CD4-positive, alpha-beta T cell treated with Interleukin-10 for 1 hour (primary cell): ENCODE results near the gene RNF19B.
"Not testable (repeated sequence)": the region's sequence is repeated elsewhere in the genome, so short reads cannot be mapped to it uniquely, and the experiment has no call there.

Experiments
- DNase-seq: peaks from one replicate; pipeline ENCODE4 v3.0.0-alpha.2; 2020

The RNF19B gene, protein sequence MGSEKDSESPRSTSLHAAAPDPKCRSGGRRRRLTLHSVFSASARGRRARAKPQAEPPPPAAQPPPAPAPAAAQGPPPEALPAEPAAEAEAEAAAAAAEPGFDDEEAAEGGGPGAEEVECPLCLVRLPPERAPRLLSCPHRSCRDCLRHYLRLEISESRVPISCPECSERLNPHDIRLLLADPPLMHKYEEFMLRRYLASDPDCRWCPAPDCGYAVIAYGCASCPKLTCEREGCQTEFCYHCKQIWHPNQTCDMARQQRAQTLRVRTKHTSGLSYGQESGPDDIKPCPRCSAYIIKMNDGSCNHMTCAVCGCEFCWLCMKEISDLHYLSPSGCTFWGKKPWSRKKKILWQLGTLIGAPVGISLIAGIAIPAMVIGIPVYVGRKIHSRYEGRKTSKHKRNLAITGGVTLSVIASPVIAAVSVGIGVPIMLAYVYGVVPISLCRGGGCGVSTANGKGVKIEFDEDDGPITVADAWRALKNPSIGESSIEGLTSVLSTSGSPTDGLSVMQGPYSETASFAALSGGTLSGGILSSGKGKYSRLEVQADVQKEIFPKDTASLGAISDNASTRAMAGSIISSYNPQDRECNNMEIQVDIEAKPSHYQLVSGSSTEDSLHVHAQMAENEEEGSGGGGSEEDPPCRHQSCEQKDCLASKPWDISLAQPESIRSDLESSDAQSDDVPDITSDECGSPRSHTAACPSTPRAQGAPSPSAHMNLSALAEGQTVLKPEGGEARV

DNA sequence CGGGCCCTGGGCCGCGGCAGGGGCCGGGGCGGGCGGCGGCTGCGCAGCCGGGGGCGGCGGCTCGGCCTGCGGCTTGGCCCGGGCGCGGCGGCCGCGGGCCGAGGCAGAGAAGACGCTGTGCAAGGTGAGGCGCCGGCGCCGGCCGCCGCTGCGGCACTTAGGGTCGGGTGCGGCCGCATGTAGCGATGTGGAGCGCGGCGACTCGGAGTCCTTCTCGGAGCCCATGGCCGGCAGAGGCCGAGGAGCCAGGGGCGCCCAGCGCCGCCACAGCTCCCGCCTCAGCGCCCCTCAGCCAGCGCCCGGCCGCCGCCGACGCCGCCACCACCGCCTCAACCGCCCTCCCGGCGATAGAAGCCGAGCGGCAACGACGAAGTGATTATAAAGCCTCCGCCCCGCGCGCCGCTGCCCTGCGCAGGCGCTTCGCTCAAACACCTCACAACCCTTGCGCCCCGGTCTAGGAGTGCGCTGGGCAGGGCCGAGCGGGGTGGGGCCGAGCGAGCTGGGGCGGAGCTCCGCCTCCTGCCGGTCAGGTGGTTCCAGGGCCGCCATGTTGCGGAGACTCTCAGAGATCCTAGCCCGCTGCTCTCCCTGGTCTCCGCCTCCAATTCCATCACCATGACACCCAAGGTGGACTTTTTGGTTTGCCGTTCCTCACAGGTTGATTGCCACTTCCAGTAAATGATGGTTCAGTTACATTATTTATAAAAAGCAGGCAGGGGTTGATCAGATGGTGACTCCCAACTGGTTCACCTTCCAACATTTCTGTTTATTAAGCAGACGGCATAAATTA, at the start of gene RNF19B:
Gene RNF19B, minus strand, starts transcription at position 349 of the 790 bp plus-strand sequence. Its CDS starts 124 bp downstream, at position 225.
- peak; percentile 96 for DNase-seq

DNA sequence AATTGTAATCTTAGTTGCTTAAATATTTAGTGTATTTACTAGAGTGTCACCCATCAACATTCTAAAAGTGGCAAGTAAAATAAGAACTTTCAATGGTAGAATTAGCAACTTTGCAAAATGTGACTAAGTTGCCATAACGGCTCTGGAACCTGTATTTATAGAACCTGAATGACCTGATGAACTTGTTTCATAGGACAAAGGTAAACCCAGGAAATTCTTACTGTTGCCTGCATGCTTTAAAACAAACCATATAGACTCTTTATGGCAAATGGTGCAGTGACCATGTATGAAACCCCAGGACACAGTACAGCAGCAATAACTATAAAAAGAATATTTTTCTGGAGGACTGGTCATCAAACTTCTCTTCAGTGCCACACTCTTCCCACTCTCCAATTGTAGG, 49.2 kb upstream of the RNF19B start:
- DNase-seq: no peak

DNA sequence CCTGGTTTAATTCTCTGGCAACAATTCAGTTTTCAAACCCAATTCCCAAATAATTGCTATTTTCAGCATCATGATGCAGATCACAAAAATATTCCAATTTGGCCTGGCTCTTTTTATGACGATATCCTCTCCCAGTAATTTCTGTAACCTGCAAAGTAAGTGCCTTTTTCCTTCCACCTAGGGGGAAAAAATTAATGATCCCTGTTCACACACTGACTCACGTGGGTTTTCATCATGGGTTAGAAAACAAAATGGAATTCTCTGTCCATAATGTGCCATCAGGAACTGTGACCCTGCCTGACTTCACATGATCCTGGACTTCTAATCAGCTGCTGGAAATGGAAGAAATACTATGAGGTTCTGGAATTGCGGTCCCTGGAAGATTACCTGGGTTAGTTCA, 47.6 kb upstream of the RNF19B start:
- no peak for DNase-seq

DNA sequence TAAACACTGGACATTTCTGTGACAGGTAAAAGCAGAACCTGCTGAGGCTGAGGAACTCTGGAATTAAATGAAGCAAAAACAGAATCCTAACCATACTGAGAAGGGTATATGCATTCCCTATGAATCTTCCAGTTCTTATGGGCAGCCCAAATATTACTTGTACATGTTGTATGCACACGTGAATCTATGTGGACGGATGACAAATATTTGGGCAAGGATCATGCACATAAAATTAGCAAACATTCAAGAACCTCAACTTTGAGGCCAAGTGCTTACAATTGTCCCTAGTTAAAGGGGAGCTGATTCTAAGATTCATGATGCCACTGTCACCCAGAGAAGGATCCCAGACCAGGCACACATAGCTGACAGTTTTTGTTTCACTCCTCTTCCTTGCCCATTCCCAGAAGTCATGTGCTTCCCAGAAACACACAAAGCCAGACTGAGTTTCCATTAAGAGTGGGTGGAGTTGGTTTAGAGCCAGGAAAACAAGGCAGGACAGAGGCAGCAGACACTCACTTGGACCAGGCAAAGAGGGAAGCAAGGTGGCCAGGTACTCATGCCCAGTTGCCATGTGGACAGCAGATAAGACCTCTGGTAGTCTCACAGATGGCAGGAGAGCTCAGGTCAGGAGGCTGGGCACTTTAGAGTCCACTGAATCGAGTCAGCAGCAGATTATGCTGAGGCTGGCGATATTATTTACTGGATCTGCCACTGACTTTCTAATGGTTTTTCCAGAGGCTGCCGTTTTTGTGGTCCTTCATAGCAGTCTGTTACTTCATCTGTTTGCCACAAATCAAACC, 46.5 kb upstream of the RNF19B start:
- no peak for DNase-seq

DNA sequence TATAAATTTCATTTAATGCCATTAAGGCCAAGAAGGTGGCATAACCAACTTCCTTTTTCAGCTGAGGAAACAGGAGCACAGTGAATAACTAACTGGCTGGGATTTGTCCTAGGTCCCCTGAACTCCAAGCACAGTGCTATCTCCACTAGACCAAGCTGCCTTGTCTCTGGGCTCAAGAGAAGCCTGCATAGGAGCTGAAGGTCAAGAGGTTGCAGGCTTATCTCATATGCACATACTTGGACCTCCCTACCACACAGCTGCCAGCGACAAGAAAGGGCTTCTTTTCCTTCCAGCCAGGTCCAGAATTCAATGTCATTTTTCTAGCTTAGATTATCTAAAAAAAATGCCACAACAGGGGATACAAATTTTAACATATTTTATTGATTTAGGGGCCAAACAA, 45.0 kb upstream of the RNF19B start:
- DNase-seq: no peak

DNA sequence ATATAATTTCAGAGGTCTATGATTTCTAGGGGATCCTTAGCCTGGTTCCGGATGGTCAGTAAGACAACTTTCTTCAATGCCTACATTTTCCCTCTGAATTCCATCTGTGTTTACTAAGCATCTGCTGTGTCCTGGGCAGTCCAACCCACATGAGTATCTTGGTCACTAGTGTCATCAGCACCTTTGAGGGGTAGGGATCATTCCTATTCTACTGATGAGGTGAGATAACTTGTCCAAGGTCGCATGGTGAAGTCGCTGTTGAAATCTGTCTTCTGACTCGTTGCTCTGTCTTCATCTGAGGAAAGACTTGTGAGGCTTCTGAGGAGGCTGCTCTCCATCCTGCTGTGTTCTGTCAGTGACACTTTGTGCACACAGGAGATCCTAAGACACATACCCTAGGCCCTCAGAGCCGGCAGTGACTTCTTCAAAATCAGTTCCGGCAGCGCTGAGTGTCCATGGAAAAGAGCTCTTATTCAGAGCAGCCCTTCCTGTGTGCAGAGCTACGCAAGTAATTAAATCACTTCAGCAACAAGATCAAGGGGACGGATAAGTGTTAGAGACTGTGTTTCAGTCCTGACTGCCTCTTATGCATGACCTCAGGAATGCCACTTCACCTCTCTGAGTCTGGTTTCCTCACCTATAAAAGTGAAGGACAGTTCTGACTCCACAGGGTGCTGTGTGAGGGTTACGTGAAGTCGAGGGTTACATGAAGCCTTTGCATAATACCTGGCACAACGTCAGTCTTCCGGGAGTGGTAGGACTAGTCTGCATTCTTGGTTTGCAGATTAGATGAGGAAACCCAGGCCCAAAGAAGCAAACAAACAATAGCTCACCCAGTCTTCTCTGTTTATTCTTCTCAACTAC, 43.7 kb upstream of the RNF19B start:
- DNase-seq: no peak

DNA sequence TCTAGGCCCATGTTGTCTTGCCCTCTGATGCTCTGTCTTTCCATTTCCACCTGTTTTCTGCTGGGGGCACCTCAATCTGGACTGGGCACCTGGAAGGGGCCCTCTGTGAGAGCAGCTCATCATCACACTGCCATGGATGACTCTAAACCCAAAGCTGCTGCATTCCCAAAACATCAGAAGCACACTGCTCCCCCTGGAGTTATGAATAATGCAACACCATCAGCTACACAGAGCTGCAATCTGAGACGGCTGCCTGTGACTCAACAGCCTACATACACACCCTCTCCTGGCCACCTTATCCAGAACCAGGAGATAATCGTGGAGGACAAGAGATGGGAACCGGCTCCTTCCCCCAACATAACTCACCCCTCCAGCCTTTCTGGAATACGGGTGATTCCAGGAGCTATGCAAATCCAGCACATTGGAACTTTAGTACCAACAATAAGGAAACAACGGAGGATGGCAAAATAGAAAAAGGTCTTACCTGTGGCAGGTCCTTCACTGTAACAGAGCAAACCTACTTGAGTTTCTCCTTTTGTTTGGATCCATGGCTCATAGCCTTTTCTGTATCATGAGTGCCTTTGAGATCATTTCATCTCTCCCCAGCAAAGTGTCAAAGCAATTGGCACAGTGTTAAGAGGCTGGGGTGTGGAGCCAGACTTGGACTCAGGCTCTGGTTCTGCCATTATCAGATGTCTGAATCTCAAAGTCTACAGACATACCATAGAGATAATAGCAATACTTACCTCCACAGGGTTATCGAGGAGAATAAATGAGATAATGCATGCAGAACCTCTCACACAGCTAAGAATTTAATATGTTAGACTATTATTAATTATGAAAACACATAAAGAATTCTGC, 42.8 kb upstream of the RNF19B start:
- peak; percentile 36 for DNase-seq

DNA sequence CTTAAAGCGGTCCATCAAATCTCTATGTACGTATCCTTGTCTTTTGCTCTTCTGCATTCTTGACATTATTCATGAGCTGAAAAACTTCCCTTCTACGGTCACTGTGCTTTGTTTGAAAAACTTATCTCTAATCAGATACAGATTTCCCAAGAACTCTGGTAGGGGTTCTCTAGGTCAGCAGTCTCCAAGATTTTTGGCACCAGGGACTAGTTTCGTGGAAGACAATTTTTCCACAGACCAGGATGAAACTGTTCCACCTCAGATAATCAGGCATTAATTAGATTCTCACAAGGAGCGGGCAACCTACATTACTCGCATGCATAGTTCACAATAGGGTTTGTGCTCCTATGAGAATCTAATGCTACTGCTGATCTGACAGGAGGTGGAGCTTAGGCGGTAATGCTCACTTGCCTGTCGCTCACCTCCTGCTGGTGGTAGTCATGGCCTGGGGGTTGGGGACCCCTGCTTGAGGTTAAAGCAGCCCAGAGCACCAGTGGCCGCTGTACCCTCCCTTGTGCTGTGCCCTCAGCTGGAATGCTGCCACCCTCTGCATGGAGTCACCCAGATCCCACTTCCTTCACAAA, 41.3 kb upstream of the RNF19B start:
- no peak for DNase-seq

DNA sequence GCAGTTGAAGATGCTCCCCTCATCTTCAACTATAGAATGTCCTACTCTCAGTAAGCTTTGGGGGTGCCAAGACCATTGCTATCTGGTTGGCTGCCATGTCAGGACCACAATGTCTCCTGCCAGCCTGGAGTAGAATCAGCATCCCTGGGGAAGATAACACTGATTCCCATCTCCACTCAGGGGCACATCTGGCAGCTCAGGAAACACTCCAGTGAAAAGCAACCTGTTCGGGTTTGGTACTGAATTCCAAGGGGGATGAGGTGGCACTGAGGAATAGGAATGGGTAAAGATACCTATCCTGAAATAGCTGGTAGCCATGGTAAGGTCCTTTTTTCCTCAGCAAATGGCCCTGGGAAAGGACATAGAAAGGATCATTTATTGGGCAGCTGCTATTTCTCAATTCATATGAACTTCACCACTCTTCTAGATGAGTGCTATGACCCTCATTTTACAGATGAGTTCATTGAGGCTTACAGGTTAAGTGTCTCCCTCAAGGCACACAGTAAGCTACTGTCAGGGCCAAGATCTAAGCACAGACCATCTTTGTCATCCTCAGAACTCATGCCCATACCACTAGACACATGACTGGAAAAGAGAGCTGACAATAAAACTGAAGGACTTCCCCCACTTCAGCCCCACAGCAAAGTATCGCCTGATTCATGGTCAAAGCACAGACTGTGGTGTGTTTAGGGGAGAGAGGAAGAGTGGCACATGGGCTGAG, 40.7 kb upstream of the RNF19B start:
- no peak for DNase-seq

DNA sequence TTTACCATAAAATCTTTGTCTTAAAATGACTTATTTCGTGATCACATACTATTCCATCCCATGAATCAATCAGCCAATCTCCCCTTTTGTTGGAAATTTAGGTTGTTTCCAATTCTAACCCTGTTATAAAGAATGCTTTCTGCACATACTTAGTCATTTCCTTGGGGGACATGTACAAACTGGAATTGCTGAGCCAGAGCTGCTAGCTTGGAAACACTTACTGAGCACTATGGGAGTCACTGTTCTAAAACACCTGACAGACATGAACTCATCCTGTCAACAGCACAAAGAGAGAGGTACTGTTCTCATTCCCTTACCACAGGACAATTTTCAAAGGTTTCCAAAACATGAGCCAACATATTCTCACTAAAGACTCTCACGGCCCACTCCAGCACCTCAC, 40.0 kb upstream of the RNF19B start:
- DNase-seq: no peak

DNA sequence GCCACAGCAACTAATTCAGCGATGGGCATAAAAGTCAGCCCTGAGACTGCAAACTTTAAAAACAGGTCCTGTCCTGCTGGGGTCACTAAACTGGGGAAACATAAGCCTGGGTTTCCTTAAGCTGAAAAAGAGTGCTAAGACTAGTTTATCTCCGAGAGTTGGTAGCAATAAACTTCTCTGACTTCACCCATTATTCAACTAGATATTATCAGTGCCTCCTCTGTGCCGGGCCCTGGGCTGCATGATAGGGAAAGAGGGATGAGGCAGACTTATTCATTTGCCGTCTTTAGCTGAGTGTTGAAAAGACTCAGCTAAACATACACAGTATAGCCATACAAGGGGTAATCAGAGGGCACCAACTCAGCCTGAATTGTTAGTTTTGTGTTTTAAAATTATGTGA, 39.0 kb upstream of the RNF19B start:
- DNase-seq: no peak

DNA sequence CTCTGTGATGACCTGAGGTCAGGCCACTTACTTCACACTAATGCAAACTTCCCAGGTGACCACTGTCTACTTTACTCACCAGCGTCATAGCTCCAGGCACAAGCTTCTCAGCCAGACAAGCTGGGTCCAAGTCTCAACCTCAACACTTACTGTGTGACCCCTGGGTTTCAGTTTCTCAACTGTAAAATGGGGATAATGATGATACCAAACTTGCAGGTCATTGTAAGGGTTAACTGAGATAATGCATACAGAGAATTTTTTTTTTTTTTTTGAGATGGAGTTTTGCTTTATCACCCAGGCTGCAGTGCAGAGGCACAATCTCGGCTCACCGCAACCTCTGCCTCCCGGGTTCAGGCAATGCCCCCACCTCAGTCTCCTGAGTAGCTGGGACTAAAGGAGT, 37.4 kb upstream of the RNF19B start:
- no peak for DNase-seq

DNA sequence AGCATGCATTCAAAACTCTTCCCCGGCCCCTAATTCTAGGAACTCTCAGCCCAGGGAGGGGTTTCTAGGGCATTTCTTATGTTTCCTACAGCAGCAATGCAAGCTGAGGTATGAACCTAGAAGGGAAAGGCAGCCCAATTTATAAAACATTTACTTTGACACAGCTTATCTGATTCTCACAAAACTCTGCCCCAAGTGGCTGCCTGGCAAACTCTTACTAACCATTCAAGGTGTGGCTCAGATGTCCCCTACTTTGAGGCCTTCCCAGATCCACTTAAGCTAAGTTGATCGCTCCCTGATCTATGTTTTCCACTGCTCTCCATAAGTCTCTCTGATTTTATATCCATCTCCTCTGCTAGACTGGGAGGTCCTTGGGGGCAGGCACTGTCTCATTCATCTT, 36.7 kb upstream of the RNF19B start:
- no peak for DNase-seq

DNA sequence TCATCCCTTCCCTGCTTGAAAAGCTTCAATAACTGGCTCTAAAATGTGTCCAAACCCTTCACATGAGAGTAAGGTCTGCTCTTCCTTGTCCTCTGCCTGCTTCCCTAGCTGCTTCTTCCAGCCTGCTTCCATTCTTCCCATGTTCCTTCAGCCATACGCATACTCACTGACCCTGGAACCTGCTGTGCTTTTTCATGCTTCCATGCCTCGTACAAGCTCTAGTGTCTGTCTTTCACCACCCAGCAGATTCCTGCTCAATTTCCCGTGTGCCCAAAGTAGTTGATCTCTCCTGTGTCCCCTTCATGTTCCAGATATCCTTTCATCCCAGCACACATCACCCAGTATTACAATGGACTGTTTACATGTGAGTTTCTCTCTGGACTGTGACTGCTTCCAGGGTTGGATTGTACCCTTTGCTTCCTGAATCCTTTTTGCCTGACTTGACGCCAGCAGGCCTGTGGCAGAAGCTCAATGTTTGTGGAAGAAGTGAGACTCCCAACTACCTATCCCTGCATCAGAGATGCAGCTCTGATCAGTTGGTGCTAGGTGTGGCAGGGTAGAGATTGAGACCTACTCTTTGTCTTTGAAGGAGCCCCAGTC, 35.9 kb upstream of the RNF19B start:
- no peak for DNase-seq

DNA sequence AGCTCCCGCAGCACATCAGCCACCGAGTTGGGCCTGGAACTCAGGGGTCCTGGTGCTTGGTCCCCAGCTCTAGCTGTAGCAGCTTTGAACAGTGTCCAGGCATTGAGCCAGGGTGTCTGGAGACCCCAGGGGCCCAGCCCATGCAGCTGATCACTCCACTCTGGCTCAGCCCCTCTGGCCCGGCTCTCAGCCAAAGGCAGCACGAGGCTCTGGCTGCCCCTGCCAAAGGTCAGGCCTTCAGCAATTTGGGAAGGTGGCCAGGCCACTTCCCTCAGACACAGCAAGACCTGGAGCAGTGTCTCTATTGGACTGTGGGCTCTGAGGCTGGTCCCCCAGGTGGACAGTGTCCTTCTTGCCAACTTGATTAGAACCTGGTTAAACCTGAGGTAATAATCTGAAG, 34.4 kb upstream of the RNF19B start:
- no peak for DNase-seq

DNA sequence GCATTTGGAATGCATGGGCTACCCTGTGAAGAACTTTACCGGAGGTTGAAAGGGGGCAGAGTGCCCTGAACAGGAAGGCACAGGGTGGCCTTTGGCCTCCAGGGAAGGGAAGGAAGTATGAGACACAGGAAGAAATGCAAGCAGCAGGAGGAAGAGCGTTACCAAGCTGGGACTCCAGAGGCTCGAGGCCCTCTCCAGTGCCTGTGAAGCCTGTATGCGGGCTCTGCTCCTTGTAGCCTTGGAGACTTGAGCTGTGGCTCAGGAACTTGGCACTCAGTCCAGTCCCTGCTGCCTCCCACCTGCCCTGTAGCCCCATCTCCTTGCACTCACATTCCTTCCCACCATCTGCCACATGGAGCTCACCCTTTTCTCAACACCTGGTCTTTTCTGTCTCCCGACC, 33.5 kb upstream of the RNF19B start:
- no peak for DNase-seq

DNA sequence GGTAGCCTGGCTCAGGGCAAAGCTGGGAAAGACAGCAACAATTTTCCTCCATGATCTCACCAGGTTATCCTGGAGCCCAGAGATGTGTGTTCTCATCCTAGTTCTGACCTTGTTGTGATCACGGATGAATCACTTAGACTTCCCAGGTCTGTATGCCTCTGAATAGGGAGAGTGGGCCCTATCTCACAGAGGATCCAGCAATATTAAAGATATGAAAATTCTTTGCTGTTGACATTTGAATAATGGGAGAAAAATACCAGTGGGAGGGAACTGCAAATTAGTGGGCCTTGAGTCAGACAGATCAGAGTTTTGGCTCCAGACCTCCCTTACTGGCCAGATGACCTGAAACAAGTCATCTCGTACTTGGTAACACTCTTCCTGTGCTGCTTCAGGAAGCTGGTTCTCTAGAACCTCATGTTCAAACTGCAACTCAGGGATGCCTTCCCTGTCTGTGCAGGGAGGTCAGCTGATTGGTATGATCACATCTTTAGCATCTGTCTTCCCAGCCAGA, 32.8 kb upstream of the RNF19B start:
- no peak for DNase-seq

DNA sequence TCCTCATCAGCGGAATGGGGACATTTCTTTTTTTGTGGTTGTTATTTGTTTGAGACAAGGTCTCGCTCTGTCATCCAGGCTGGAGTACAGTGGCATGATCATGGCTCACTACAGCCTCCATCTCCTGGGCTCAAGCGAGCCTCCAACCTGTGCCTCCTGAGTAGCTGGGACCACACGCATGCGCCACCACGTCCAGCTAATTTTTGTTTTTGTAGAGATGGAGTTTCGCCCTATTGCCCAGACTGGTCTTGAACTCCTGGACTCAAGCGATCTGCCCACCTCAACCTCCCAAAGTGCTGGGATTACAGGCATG, 28.7 kb upstream of the RNF19B start:
- DNase-seq: not testable (repeated sequence)
